H4 (cell line): ENCODE measurements around the gene PADI2. TPM values are rescaled to one million over a fixed set of nuclear protein-coding genes. Genes with fewer than 3 reads are reported as not detected.

ENCODE experiments used
- DNase-seq: peaks from one replicate; pipeline ENCODE4 v3.0.0-alpha.2; 2015; ENCODE audit warnings: low spot score
- total RNA-seq: library from RNA; depleted of rRNA; stranded (reverse); fragments of >200 nt; shearing (Covaris generic); gene quantifications from 2 replicates; pipeline ENCODE4 v1.2.3, GENCODE V29; 2014; rRNA removed

Gene PADI2
- 0.08 and 0.12 TPM in 2 replicates for total RNA-seq

GRCh38 chr1:17119076-17119772 lies at the start of gene PADI2:
TSS of gene PADI2 (minus strand) at chr1:17119451. CDS start at chr1:17119371, 80 bp downstream.
- DNase-seq = no peak

GRCh38 chr1:17168091-17168876 lies 49.0 kb upstream of the PADI2 start:
- DNase-seq = peak; percentile 82

- no peak for DNase-seq
These were observed 48.5 kb upstream of the PADI2 start for GRCh38 chr1:17167786-17168090.

- DNase-seq = no peak
These were observed 48.0 kb upstream of the PADI2 start for GRCh38 chr1:17167041-17167785.

GRCh38 chr1:17165823-17166222 lies 46.6 kb upstream of the PADI2 start:
- no peak for DNase-seq

- no peak for DNase-seq
These were observed 44.8 kb upstream of the PADI2 start for GRCh38 chr1:17163789-17164666.

GRCh38 chr1:17163371-17163770 lies 44.1 kb upstream of the PADI2 start:
- DNase-seq = no peak

- DNase-seq = no peak
These were observed 43.7 kb upstream of the PADI2 start for GRCh38 chr1:17162941-17163340.

- no peak for DNase-seq
These were observed 42.9 kb upstream of the PADI2 start for GRCh38 chr1:17161926-17162800.

- DNase-seq = peak; percentile 23
These were observed 42.0 kb upstream of the PADI2 start for GRCh38 chr1:17161137-17161740.

- DNase-seq = no peak
These were observed 39.7 kb upstream of the PADI2 start for GRCh38 chr1:17158961-17159360.

GRCh38 chr1:17156108-17156507 lies 36.9 kb upstream of the PADI2 start:
- peak; percentile 26 for DNase-seq

- DNase-seq = no peak
These were observed 36.1 kb upstream of the PADI2 start for GRCh38 chr1:17155257-17155920.

- DNase-seq = no peak
These were observed 30.5 kb upstream of the PADI2 start for GRCh38 chr1:17149771-17150170.

- no peak for DNase-seq
These were observed 29.8 kb upstream of the PADI2 start for GRCh38 chr1:17148950-17149608.

- DNase-seq = no peak
These were observed 26.4 kb upstream of the PADI2 start for GRCh38 chr1:17145648-17146047.

- DNase-seq = no peak
These were observed 24.5 kb upstream of the PADI2 start for GRCh38 chr1:17143760-17144159.

GRCh38 chr1:17141441-17142197 lies 22.4 kb upstream of the PADI2 start:
- no peak for DNase-seq
